SJCRH30 (cell line): Measurements from ENCODE around the gene CDK12. TPM values are rescaled to one million over a fixed set of nuclear protein-coding genes. Genes with fewer than 3 reads are reported as not detected.

Experiments
- DNase-seq, 2 experiments: peaks; one replicate each; pipeline ENCODE4 v3.0.0-alpha.2; 2015 to 2020
- H3K27ac ChIP-seq: fragments of 250-450 bp; sonication (Bioruptor Pico); 2 replicates; pipeline ENCODE4 v1.5.1; 2020; ENCODE audit warnings: mild to moderate bottlenecking, moderate library complexity
- H3K27me3 ChIP-seq: fragments of 250-450 bp; sonication (Bioruptor Pico); 2 replicates; pipeline ENCODE4 v1.5.1; 2020; ENCODE audit warnings: mild to moderate bottlenecking, moderate library complexity
- H3K36me3 ChIP-seq: fragments of 250-450 bp; sonication (Bioruptor Pico); 2 replicates; pipeline ENCODE4 v1.5.1; 2020; ENCODE audit warnings: mild to moderate bottlenecking, moderate library complexity
- H3K4me1 ChIP-seq: fragments of 250-450 bp; sonication (Bioruptor Pico); 2 replicates; pipeline ENCODE4 v1.5.1; 2020; ENCODE audit warnings: mild to moderate bottlenecking, moderate library complexity
- H3K4me3 ChIP-seq: fragments of 250-450 bp; sonication (Bioruptor Pico); 2 replicates; pipeline ENCODE4 v1.5.1; 2020; ENCODE audit warnings: mild to moderate bottlenecking, moderate library complexity
- H3K9me3 ChIP-seq: fragments of 250-450 bp; sonication (Bioruptor Pico); replicated peaks from 2 replicates; pipeline ENCODE4 v1.5.1; 2020; ENCODE audit warnings: mild to moderate bottlenecking, moderate library complexity
- total RNA-seq: library from RNA; depleted of rRNA; stranded (reverse); fragments of >200 nt; shearing (Covaris generic); gene quantifications from 2 replicates; pipeline ENCODE4 v1.2.3, GENCODE V29; 2014; rRNA removed

Gene CDK12
- total RNA-seq, 1 experiment from 2014 or later, result 51.9 TPM

DNA sequence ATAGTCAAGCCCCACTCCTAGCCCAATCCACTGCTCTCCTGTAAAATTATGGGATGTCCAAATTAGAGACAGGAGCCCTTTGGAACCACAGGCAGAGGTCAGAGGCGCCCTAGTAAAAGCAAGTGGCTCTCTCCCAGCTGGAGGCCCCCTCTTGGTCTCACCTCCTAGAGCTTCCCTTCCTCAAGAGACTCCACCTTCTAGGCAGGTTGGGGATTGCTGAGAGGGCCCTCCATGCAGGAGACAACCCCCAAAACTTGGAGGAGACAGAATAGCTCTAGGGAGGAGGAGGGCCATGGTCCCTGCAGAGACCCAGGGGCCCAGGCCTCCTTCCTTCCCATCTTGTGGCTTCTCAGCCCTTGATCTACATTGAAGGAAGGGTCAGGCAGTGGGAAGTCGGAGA, 117.0 kb downstream of the CDK12 start:
- Histone ChIP-seq H3K27me3 (peaks cover 11% of the 10 kb centered on the region), H3K4me1 (peaks cover 2% of the 10 kb centered on the region; the same call in 1 of the 2 replicates), H3K9me3 (no peaks in the 10 kb centered on the region), H3K4me3 (no peak overlapping the region), H3K27ac (no peak overlapping the region), H3K36me3 (no peaks in the 10 kb centered on the region)
- DNase-seq, result no peak

DNA sequence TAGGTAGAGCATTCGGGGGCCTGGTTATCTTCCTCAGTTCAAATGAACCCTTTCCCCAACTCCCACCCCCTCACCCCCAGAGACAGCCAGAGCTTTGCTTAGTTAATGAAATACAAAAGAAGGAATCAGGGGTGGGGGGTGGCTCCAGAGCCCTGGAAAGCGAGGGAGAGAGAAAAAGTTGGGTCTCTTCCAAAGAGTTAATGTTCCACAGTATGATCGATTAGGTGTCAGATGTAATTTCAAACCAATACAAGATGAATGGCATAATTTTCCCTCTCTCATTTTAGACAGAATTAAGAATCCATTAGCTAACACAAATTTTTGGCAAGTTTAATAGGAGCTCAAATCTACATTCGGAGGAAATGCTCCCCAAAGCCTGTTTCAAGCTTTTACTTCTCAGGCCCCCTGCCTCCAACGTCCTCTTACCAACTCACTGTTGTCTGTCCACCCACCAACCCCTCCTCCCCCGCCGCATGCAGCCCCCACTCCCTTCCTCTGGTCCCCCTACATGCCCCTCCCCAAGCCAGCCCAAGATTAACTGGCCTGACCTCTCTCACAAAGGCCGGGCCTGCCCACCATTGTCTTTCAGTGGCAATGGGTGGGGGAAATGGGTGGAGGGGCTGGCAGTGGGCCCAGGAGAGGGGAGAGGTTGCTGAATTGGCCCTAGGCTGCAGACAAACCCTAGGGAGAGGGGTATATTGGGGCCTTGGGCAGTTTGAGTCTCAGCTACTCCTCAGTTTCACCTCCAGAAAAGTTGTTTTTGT, 118.2 kb downstream of the CDK12 start:
- H3K9me3 ChIP-seq, result no peaks in the 10 kb centered on the region
- no peaks in the 10 kb centered on the region for H3K36me3 ChIP-seq
- H3K27ac ChIP-seq, result no peak overlapping the region
- no peak for DNase-seq
- peaks cover 11% of the 10 kb centered on the region for H3K27me3 ChIP-seq
- no peaks in the 10 kb centered on the region for H3K4me1 ChIP-seq
- H3K4me3 ChIP-seq, result no peak overlapping the region

- no peak for DNase-seq
- no peak overlapping the region for H3K4me3 ChIP-seq
Measured at GRCh38 chr17:39580082-39580468, 118.8 kb downstream of the CDK12 start.

GRCh38 chr17:39581071-39581758, 119.9 kb downstream of the CDK12 start:
- peaks cover 11% of the 10 kb centered on the region for H3K27me3 ChIP-seq
- H3K9me3 ChIP-seq, result no peaks in the 10 kb centered on the region
- no peaks in the 10 kb centered on the region for H3K36me3 ChIP-seq
- no peak overlapping the region for H3K27ac ChIP-seq
- no peaks in the 10 kb centered on the region for H3K4me1 ChIP-seq
- no peak for DNase-seq
- H3K4me3 ChIP-seq, result no peak overlapping the region

More at GRCh38 chr17:39580082-39580468, 118.8 kb downstream of the CDK12 start:
- Histone ChIP-seq H3K9me3 (no peaks in the 10 kb centered on the region), H3K27me3 (peaks cover 11% of the 10 kb centered on the region), H3K36me3 (no peaks in the 10 kb centered on the region), H3K27ac (no peak overlapping the region), H3K4me1 (no peaks in the 10 kb centered on the region)

- H3K4me1 ChIP-seq, result no peaks in the 10 kb centered on the region
- H3K4me3 ChIP-seq, result no peak overlapping the region
- H3K9me3 ChIP-seq, result no peaks in the 10 kb centered on the region
- peaks cover 11% of the 10 kb centered on the region for H3K27me3 ChIP-seq
- H3K27ac ChIP-seq, result no peak overlapping the region
- no peaks in the 10 kb centered on the region for H3K36me3 ChIP-seq
- DNase-seq, result no peak
Measured at GRCh38 chr17:39581759-39582085, 120.4 kb downstream of the CDK12 start.

DNA sequence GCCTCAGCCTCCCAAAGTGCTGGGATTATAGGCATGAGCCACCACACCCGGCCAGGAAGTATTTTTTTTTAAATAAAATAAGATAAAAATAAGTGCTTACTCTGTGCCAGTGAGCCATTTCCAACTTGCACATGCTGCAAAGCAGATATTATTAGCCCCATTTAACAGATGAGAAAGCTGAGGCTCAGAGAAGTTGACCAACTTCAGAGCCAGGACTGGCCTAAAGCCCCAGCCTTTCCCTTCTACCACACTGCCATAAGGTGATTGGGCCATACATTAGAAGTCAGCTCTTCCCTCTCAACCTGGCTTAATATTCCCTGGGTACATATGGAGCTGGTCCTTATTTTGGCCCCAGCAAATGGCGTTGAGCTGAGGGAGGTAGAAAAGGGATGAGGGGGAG, 121.4 kb downstream of the CDK12 start:
- H3K4me1 ChIP-seq, result no peaks in the 10 kb centered on the region
- H3K36me3 ChIP-seq, result no peaks in the 10 kb centered on the region
- no peaks in the 10 kb centered on the region for H3K9me3 ChIP-seq
- H3K27me3 ChIP-seq, result peaks cover 11% of the 10 kb centered on the region
- DNase-seq, result no peak
- no peak overlapping the region for H3K27ac ChIP-seq
- H3K4me3 ChIP-seq, result no peak overlapping the region

Other genes starting within 250 kb of the CDK12 start
- gene STAC2, start 235.5 kb upstream of the CDK12 start, total RNA-seq, result not detected in 2 replicates
- 7.7 and 8.8 TPM in 2 replicates for gene FBXL20, start 59.9 kb upstream of the CDK12 start, total RNA-seq
- gene MED1, start 10.2 kb upstream of the CDK12 start, total RNA-seq, result 34.0 and 35.9 TPM in 2 replicates
- gene NEUROD2, start 146.4 kb downstream of the CDK12 start, total RNA-seq, result 0.20 TPM in 1 of 2 replicates, not detected in the other
- not detected in 2 replicates for gene PPP1R1B, start 165.5 kb downstream of the CDK12 start, total RNA-seq
- 21.8 and 22.7 TPM in 2 replicates for gene STARD3, start 175.7 kb downstream of the CDK12 start, total RNA-seq
- 0.53 and 0.73 TPM in 2 replicates for gene TCAP, start 203.9 kb downstream of the CDK12 start, total RNA-seq
- gene PNMT, start 207.0 kb downstream of the CDK12 start, total RNA-seq, result 0.71 TPM in 1 of 2 replicates, not detected in the other
- gene PGAP3, start 226.6 kb downstream of the CDK12 start, total RNA-seq, result 1.9 and 3.1 TPM in 2 replicates
- 8.7 and 9.1 TPM in 2 replicates for gene ERBB2, start 238.6 kb downstream of the CDK12 start, total RNA-seq